Keratinocyte (primary cell): ENCODE measurements around the gene SOX18. TPM values are rescaled to one million over a fixed set of nuclear protein-coding genes. Genes with fewer than 3 reads are reported as not detected.
A peak's percentile ranks its signal among the peaks of the same experiment; 100 is the strongest.

Source experiments
- DNase-seq: peaks from one replicate; pipeline ENCODE4 v3.0.0-alpha.2; 2011; ENCODE audit warnings: low read depth, missing footprints, low spot score
- FAIRE-seq: peaks from 2 replicates; lab custom pipeline; 2011; peaks lifted over from hg19 to GRCh38; lab: Jason Lieb, UNC
- H2AFZ ChIP-seq: 2 replicates; pipeline ENCODE4 v1.6.0; 2012; ENCODE audit warnings: low read length, control low read depth, inconsistent platforms; ENCODE audit not compliant: control insufficient read depth
- H3K27ac ChIP-seq: 2 replicates; pipeline ENCODE4 v1.5.1; 2011; ENCODE audit warnings: low read length; ENCODE audit not compliant: control insufficient read depth, insufficient read depth
- H3K27me3 ChIP-seq: 3 replicates; pipeline ENCODE4 v1.6.0; 2011; ENCODE audit warnings: low read length; ENCODE audit not compliant: control insufficient read depth, insufficient read depth; ENCODE audit errors: extremely low read depth
- H3K36me3 ChIP-seq, 2 experiments: 2 replicates in 1 of 2; 3 replicates in 1 of 2; pipeline ENCODE4 v1.5.1; 2011; ENCODE audit warnings: low read length in 2 of 2, mild to moderate bottlenecking in 1 of 2; ENCODE audit not compliant: control insufficient read depth in 2 of 2, insufficient read depth in 2 of 2; ENCODE audit errors: extremely low read depth in 1 of 2
- H3K4me1 ChIP-seq: 3 replicates; pipeline ENCODE4 v1.5.1; 2011; ENCODE audit warnings: low read length; ENCODE audit not compliant: control insufficient read depth, insufficient read depth; ENCODE audit errors: extremely low read depth
- H3K4me2 ChIP-seq: 3 replicates; pipeline ENCODE4 v1.6.0; 2011; ENCODE audit warnings: low read depth, low read length; ENCODE audit not compliant: control insufficient read depth, insufficient read depth; ENCODE audit errors: extremely low read depth
- H3K4me3 ChIP-seq, 3 experiments: fragments of 200-600 bp in 1 of 3; sonication (generic) in 1 of 3; 2 replicates in 2 of 3; 3 replicates in 1 of 3; pipeline ENCODE4 v1.5.1; 2011 to 2016; ENCODE audit warnings: low read length in 3 of 3, mild to moderate bottlenecking in 3 of 3, control low read depth in 2 of 3, inconsistent platforms in 1 of 3, low read depth in 1 of 3, mixed read lengths in 1 of 3, mixed run types in 1 of 3, moderate library complexity in 1 of 3; ENCODE audit not compliant: control insufficient read depth in 2 of 3, insufficient read depth in 2 of 3; ENCODE audit errors: extremely low read depth in 1 of 3
- H3K79me2 ChIP-seq: 2 replicates; pipeline ENCODE4 v1.6.0; 2012; ENCODE audit warnings: low read length; ENCODE audit not compliant: control insufficient read depth, insufficient read depth
- H3K9ac ChIP-seq: 3 replicates; pipeline ENCODE4 v1.6.0; 2011; ENCODE audit warnings: low read length; ENCODE audit not compliant: control insufficient read depth, insufficient read depth; ENCODE audit errors: extremely low read depth
- H3K9me1 ChIP-seq: 3 replicates; pipeline ENCODE4 v1.6.0; 2011; ENCODE audit warnings: low read length; ENCODE audit not compliant: control insufficient read depth, insufficient read depth; ENCODE audit errors: extremely low read depth
- H3K9me3 ChIP-seq: 2 replicates; pipeline ENCODE4 v1.5.1; 2012; ENCODE audit warnings: low read depth, low read length; ENCODE audit not compliant: control insufficient read depth
- H4K20me1 ChIP-seq: 3 replicates; pipeline ENCODE4 v1.6.0; 2011; ENCODE audit warnings: low read length; ENCODE audit not compliant: control insufficient read depth, insufficient read depth; ENCODE audit errors: extremely low read depth
- CTCF ChIP-seq, 3 experiments: IDR thresholded peaks in 1 of 3; conservative IDR thresholded peaks in 1 of 3; optimal IDR thresholded peaks in 1 of 3; 2 replicates in 2 of 3; 3 replicates in 1 of 3; pipeline versions ENCODE3 to v1.5.1; 2011; ENCODE audit warnings: low read length in 3 of 3, mild to moderate bottlenecking in 3 of 3, moderate library complexity in 2 of 3, control low read depth in 1 of 3, inconsistent platforms in 1 of 3; ENCODE audit not compliant: insufficient read depth in 2 of 3; ENCODE audit errors: extremely low read depth in 1 of 3
- EZH2 ChIP-seq: IDR thresholded peaks from one replicate; pipeline ENCODE4 v1.6.1; 2012; ENCODE audit warnings: inconsistent platforms, mild to moderate bottlenecking, low read length, moderate library complexity
- dilution Hi-C: fragments of 300-500 bp; cut with MboI; formaldehyde crosslinking; loops from one replicate; pipeline ENCODE4 v1.7.0; 2020; ENCODE audit warnings: low sequenced_read_pairs; ENCODE audit not compliant: extremely low pct_ligation_motif_present
- polyA plus RNA-seq, 5 experiments: library from polyadenylated mRNA; depleted of rRNA in 3 of 5; stranded (reverse) in 3 of 5; stranded (forward) in 1 of 5; unstranded in 1 of 5; fragments of >200 nt; gene quantifications; 1 replicate in 1 of 5; 2 replicates in 3 of 5; 3 replicates in 1 of 5; pipeline versions ENCODE4 v1.2.1 to v1.2.3, GENCODE V29; 2011 to 2012; ENCODE audit warnings: missing spikeins in 2 of 5, low read depth in 1 of 5, low replicate concordance in 1 of 5

The SOX18 gene
- polyA plus RNA-seq, 1 donor (not counting 4 experiments of a cell fraction or from before 2014, with no cell fraction given) = not detected

GRCh38 chr20:64065062-64065973 is 15.9 kb upstream of the SOX18 start:
- FAIRE-seq (no peak), DNase-seq (no peak)
- Histone ChIP-seq H3K9me1 (no peaks in the 10 kb centered on the region), H3K4me1 (peaks cover 42% of the 10 kb centered on the region), H3K79me2 (no peaks in the 10 kb centered on the region), H3K36me3 (no peaks in the 10 kb centered on the region), H3K4me3 (no peak overlapping the region), H3K9me3 (no peaks in the 10 kb centered on the region), H2AFZ (no peak overlapping the region), H3K9ac (no peak overlapping the region), H3K27ac (no peak overlapping the region), H3K27me3 (no peaks in the 10 kb centered on the region), H3K4me2 (peak overlapping the region; percentile 32), H4K20me1 (no peaks in the 10 kb centered on the region)
- TF ChIP-seq EZH2 (no peak), CTCF (optimal IDR thresholded peaks at IDR 0.05 in 1 of 3, IDR thresholded peaks at IDR 0.05 in 1 of 3, conservative IDR thresholded peaks at IDR 0.05 in 1 of 3; ENCODE audit: extremely low read depth in 1 of 3, insufficient read depth in 2 of 3, low read length in 3 of 3) (no peak)
- dilution Hi-C loops = no loop called here

- H3K27ac ChIP-seq = no peak overlapping the region
- DNase-seq (no peak), FAIRE-seq (no peak)
These were observed 14.8 kb upstream of the SOX18 start for GRCh38 chr20:64064145-64064698.

More at GRCh38 chr20:64064145-64064698, 14.8 kb upstream of the SOX18 start:
- H4K20me1 ChIP-seq = no peaks in the 10 kb centered on the region
- no peak for TF ChIP-seq CTCF (optimal IDR thresholded peaks at IDR 0.05 in 1 of 3, IDR thresholded peaks at IDR 0.05 in 1 of 3, conservative IDR thresholded peaks at IDR 0.05 in 1 of 3; ENCODE audit: extremely low read depth in 1 of 3, insufficient read depth in 2 of 3, low read length in 3 of 3)
- no peak for TF ChIP-seq EZH2
- H3K4me2 ChIP-seq = peak overlapping the region; percentile 86
- no peaks in the 10 kb centered on the region for H3K9me3 ChIP-seq
- H3K4me3 ChIP-seq = peak overlapping the region; percentile 70 to 85 (median 78)
- H3K9me1 ChIP-seq = no peaks in the 10 kb centered on the region
- H2AFZ ChIP-seq = no peak overlapping the region
- no peaks in the 10 kb centered on the region for H3K27me3 ChIP-seq
- dilution Hi-C loops = no loop called here
- peak overlapping the region; percentile 78 for H3K9ac ChIP-seq
- no peaks in the 10 kb centered on the region for H3K36me3 ChIP-seq
- H3K79me2 ChIP-seq = no peaks in the 10 kb centered on the region
- peaks cover 42% of the 10 kb centered on the region for H3K4me1 ChIP-seq
